GM19452 (cell line): ENCODE measurements around the gene SAMD8.
A peak's percentile ranks its signal among the peaks of the same experiment; 100 is the strongest.

Experiments used
- ATAC-seq: cut with Tn5 transposase; IDR thresholded peaks from one replicate; pipeline ENCODE4 v1.9.1; 2021; ENCODE audit not compliant: unreplicated experiment

SAMD8 gene

DNA sequence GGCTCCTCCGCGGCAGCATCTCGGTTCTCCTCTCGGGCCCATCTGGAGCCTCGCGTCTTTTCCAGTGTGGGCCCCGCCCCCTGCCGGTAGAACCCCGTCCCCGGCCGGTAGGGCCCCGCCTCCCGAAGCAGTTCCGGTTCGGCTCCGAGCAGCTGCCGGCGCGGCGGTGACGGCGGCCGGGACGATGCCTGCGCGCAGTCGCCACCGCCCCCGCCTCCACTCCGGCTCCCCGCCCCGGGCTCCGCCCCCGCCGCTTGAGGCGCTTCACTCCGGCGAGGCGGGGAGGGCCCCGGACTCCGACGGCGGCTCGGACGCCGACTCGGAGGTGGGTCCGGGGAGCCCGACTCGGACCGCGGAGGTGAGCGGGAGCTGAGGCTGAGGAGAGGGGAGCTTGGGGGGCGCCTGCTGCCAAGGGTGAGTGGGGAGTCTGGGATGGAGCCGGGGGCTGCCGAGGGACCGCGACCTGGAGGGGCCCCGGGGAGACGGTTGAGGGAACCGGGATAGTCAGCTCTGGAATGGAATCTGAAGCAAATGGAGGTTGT lies at the start of gene SAMD8:
Gene SAMD8 (plus strand): TSS at position 292 of the 542 bp plus-strand sequence. CDS start 38,873 bp downstream, outside the sequence.
- ATAC-seq: peak; percentile 83

DNA sequence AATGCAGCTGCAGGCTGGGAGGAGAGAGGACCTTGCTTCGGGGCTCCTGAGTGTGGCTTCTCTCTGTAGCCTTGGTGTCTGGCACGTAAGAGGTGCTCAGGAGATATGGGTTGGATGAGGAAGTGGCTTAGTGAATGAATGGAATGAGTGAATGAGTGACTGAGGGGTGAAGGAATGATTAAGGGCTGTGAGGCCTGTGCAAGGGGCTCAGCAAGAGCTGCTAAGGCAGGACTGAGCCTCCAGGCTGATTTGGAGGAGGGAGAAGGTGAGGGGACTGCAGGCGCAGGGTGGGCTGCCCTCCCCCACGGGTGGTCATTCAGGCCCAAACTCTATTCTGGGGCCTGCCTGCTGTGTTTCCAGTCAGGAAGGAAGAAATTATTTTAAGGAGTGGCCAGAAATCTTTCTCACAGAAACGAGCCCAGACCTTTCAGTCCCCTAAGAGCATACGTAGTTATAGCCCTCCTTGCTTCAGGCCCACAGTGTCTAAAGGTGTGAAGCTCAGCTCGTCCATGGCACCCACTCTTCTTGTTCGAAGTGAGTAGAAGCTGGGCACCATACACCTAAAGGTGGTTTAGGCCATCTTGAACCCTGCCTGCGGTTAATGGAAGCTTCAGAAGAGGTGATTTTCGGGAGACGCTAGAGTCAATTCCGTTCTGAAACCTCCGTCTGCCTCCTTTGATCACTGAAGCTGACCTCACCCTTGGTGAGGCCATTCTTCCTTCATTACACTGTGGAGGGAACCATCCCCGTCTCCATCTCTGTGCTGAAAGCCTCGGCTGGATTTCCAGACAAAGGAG lies 49.5 kb upstream of the SAMD8 start:
- ATAC-seq: no peak

DNA sequence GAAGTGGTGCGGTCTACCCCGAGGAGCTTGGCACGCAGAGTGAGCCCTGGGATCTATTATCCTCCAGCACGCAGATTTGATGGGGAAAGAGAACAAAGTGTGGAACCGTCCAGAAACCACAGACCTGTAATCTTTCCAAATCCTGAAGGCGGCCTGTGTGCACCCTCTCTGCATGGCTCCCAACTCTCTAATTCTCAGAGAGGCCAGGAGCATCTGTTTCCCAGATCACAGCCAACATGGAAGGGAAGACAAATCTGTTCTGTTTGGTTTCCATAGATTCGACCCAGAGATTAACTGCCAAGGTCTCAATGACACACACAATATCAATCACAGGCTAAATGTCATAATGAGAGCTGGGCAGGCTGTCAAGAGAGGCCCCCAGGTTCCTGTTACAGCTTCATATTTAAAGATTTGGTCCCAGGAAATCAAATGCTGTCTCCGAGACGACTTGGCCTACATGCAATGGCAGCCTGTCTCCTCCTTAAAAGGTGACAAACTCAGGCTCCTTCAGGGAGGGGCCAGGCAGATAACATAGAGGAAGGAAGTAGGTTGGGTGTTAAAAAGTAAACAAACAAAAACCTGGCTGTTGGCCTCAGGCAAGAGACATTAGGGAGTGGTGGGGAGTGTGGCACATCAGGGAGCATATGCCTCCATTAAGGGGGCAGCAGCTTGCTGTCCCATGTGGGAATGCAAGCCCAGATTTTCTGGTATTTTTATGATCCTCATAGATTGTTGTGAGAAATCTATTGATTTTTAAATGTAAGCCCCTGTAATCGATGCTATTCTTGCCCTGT lies 48.8 kb upstream of the SAMD8 start:
- no peak for ATAC-seq

DNA sequence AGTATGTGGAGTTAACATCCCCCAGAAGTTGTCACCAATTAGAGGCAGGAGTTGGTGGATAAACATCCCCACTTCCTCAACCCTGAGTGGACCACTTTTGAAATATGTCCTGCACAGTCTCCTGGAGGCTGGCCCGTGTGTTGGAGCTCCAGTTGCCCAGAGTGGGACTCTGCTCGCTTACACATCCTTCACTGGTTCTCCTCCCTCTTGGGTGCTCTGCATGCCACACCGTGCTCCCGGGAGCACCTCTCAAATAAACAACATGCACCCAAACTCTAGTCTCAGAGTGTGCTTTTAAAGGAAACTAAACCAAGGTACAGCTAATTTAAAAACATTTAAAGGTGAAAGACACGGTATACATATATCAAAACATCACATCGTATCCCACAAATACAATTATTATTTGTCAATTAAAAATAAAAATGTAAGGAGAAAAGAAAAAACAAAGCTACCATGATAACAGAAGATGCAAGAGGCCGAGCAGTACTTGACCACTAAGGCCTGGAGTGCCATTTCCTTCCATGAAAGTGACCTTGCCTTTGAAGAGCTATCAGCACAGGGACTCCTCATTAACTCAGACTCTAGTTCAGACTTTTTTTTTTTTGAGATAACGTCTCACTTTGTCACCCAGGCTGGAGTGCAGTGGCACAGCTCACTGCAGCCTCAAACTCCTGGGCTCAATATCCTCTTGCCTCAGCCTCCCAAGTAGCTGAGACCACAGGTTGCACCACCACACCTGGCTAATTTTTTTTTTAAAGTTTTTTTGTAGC lies 47.8 kb upstream of the SAMD8 start:
- ATAC-seq: no peak

DNA sequence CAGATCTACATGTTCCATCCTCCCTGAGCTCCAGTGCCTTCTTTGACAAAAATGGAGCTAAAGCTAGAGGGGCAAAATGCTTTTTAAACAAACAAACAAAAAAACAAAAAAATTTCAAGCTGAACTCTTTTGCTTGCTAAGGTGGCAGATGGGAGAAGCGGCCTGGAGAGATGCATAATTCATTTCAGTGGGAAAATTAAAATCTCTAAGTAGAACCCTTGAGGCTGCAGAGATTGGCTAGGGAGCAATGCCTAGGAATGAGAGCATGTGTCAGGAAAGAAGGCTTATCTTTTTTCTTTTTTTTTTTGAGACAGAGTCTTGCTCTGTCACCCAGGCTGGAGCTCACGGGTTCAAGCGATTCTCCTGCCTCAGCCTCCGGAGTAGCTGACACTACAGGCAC lies 46.4 kb upstream of the SAMD8 start:
- no peak for ATAC-seq

DNA sequence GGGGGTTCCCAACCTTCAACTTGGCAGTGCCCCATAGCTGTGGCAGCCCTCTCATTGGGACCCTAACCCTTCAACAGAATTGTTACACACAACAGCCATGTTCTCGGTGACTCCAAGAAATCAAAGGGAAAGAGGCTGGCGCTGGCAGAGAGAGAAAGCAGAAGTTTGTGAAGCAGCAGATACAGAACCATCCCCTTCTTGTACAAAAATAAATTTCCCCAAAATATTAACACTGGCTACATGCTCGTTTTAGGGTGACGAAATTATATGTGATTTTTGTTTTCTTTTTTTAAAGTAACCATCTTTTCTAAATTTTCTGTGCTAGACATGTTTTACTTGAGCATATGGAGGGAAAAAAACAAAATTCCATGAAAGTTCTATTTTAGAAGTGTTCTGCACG lies 45.2 kb upstream of the SAMD8 start:
- ATAC-seq: no peak

DNA sequence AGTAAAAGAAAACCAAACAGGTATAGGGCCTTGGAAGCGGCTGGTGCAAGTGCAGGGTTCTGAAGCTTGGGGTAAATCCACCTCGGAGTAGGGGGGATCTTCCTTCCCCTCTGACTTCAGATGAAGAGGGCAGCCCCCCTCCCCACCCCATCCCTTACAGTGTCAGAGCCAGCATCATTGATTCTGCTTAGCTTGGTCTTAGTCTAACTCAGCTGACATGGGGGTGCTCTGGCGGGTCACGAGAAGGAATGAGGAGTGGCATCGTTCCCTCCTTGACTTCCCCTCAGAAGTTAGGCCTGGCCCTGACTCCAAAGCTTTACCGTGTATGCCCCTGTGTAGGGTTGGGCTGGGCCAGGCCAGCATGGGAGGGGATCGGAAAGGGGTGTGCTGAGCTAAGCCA lies 44.2 kb upstream of the SAMD8 start:
- ATAC-seq: no peak

DNA sequence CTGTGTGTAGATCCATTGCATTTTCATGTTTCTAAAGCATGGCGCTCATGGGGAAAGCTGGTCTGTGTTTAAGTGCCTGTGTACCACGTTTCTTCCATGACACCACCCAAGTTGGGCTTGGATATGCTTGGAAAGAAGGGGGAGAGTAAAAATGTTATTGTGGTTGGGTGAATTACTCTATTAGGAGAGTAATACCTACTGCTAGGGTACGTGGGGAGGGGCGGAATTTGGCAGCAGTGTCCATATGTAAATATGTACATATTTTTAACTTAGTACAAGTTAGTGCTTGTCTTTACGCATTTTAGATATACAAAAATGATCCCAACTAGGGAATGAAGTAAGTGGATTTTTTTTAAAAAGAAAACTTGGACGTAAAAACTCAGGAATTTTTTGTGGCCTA lies 42.9 kb upstream of the SAMD8 start:
- ATAC-seq: no peak

DNA sequence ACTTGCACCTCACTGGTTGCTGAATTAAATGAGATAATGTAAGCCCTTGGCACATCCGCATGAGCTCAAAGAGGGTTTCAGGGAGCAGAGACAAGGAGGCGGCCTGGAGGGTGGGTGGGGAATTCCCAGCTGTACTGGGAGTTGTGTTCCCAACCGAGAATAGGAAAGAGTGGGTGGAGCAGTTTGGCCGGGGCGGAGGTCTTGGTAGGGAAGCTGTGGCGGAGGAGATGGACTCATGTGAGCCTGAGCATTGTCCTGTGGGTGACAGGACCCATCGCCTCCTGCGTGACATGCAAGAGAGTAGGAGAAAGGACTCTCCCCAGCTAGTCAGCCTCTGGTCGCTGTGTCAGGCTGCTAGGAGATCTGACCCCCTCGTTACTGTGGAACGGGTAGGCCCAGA lies 41.0 kb upstream of the SAMD8 start:
- no peak for ATAC-seq

DNA sequence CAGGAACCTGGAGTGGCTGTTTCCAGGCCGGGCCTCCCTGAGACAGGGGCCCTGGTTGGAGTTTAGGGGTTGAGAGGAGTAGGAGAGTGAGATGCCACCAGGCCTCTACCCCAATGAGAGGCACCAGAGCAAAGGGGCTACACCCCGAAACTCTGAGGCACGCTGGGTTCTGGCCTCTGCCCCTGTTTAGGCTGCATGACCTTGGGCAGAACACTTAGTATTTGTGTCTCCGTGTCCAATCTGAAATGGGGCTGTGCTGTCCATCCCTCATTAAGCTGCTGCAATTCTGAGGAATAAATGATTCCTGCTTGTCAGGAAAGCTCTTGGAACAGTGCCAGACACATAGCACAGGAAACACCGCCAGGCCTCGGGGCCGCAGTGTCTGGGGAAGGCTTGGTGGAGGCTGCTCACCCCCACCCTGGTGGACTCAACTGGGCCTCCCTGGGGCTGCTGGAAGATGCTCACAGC lies 40.5 kb upstream of the SAMD8 start:
- ATAC-seq: no peak

DNA sequence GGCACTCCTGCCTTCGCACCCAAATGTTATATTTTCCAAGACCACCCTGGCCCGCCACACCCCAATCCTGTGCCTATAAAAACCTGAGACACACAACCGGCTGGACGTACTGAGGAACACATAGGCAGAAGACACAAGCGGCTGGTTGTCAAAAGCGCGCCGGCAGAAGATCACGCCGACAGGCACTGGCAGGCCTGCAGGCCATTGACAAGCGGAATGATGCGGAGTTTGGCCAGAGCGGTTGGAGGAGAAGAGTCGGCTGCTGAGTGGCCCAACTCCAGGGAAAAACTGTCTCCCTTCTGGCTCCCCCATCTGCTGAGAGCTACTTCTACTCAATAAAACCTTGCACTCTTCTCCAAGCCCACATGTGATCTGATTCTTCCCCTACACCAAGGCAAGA lies 39.7 kb upstream of the SAMD8 start:
- ATAC-seq: no peak

DNA sequence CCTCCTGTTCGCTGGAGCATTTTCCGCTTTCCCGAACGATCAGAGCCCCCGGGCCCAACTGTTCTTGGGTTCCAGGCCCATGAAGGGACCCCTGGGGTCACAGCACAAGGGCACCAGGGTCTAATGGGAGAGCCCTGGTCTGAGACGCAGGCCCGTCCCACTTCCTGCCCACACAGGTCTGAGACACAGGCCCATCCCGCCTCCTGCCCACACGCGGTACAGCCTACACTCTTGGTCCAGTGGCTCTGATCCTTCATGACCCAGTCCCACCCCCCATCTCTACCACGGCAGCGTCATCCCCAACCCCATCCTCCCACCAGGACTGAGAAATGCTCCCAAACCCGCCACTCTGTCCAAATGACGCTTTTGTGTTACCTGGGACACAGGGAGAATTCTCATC lies 38.7 kb upstream of the SAMD8 start:
- no peak for ATAC-seq

DNA sequence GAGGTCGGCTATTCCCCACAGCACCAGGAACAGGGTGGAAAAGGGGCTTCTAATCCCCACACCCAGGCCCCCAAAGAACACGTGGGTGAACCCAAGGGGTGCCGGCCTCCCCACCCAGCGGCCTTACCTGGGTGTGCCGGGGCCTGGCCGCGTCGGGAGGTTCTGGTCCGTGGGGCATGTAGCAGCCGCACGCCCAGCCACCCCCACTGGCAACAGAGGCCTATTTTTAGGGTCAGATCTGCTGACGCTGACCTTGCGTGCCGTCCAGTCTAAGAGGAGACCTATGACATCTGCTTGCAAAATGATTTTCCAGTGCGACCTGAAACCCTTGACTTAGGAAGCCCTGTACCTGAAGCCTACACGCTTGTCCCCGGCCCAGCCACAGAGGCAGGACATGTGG lies 38.0 kb upstream of the SAMD8 start:
- no peak for ATAC-seq

DNA sequence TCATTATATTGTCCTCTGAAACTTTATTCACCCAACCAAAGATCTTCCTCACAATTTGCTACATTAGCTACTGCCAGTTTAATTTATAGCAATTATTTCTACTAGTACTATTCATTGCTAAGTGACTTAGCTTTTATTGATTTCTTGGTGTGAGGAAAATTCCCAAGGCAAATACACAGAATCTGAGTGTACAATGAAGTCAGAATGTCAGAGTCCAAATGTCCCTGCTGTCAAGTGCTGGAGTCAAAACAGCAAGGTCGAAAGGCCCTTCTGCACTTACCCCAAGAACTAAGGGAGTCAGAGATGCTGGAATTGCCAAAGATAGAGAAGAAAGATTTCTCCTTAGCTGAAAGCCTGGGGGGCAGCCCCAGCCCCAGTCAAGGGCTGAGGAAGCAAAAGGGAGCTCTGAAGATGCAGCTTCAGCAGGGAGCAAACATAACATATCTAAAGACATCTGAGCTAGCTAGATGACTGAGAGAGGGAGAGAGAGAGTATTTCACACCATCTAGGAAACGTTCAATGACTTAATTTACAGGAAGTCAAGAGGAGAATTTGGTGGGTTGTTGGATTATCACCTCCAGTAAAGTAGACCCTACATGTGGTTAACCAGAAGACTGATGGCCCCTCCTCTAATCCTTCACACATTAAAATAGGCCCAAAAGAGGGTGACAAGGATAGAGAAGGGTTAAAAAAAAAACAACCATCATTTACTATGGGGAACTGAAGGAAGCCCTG lies 36.6 kb upstream of the SAMD8 start:
- ATAC-seq: no peak

DNA sequence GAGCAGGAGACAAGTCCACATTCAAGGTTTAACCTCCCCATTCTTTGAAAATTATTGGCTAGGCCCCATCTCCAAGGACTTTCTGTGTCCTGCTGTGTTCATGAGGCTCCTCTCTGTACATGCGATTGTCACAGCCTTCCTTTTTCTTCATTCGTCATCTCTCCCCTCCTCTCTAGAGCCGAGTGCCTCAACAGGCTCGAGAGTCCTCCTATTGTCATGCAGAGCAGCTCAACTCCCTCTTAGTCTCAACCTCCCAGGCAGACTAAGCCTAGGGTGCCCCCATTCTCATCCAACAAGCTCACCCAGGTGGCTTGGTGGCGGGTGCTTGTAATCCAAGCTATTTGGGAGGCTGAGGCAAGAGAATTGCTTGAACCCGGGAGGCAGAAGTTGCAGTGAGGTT lies 35.1 kb upstream of the SAMD8 start:
- no peak for ATAC-seq

DNA sequence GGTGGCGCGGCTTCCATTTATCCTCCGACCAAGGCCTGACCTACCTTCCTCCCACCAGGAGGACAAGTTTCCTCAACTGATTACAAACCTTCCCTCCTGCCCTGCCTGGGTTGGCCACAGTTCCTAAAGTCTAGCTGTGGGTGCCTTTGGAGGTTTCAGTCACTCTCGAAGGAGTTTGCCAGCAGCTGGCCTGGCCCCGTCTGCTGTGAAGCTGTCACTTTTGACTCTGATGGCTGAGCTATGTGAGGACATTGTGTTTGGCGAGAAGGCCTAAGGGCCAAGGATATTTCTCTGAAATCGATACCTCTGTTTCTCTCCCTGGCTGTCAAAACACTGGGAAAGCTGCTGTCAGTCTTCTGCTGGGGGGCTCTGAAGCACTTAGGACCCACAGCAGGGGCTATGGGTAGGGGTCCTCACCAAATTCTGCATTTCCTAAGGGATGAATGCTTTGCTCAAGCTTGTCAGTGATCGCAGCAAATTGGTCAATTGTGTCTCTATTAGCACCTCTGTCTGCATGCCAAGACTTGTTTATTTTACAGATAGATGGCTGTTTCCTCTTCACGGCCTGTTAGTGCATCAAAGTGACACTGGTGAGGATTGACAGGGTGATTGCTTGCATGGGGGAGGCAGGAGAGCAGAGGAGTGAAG lies 31.9 kb upstream of the SAMD8 start:
- no peak for ATAC-seq

DNA sequence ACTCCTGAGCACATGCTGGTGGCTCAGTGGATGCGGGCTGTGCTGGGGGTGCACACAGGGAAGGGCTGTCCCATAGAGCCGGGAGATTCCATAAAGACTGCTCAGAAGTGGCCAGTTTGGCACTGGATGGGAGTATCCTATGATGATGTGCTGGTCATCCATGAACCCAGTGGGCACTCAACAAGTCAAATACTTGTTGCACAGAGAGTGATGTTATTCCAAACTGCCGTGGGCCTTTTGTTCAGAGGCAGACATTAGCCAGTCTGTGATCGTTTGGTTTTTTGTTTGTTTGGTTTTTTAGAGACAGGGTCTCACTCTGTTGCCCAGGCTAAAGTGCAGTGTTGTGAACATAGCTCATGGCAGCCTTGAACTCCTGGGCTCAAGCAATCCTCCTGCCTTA lies 30.9 kb upstream of the SAMD8 start:
- ATAC-seq: no peak

DNA sequence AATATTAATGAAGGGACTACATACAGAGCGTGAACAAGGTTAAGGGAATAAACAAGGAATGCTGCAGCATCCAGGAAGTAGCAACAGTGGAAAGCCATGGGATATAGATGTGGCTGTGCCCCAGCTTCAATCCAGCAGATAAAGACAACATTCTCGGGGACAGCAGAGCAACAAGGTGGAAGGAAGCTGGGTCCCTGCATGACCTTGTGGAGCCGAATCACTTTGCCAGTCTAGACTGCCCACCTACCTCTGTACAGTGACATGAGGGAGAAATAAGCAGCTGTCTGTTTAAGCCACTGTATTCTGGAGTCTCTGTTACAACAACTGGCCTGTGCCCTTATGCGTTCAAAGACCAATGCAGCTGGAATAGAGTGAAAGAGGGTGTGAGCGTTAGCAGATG lies 30.1 kb upstream of the SAMD8 start:
- ATAC-seq: no peak

DNA sequence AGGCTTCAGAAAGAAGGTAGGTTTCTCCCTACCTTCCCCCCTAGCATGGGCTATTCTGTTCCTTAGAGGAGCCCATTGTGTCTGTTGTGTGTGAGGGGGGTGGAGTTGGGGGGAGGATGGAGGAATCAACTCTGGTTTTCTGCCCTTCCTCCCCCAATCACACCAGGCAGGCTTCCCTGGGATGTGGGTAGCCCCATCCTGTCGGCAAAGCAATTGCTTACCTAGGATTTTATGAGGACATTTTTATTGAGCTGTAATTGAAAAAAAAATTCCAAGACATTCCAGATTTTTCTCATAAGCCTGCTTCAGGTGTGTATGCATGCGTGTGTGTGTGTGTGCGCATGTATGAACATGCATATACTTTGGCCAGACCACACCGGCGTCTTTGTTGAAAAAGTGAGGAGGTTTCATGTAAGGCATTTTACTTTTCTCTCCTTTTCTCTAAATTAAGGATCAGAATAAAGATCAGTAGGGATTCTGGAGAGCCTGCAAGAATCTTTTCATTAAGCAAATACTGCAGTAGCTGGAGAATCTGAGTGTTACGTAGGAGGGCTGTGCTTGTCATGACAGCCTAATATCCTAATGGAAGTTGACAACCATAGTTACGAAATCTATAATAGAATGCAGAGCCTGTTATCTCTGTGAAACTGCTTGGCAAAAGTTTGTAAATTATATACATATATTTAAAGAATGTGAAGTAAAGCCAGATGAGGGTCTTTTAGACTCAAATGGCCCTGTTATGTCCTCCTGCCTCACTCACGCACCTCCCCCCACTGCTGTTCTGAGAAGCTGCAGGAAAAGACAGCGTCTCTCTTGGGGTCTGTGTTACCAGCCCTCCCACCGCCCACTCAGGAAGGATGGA lies 27.3 kb upstream of the SAMD8 start:
- no peak for ATAC-seq
